B cell (primary cell): ENCODE measurements around the gene SARM1. TPM values are rescaled to one million over a fixed set of nuclear protein-coding genes. Genes with fewer than 3 reads are reported as not detected.

ENCODE experiments used
- ATAC-seq: fragments of 200-7000 bp; cut with Tn5 transposase; one replicate; pipeline ENCODE4 v1.10.0; 2021; ENCODE audit warnings: low read depth, mild to moderate bottlenecking, moderate number of reproducible peaks, moderate library complexity
- CTCF ChIA-PET: fragments of 350-600 bp; sonication (Branson Sonifier 250); formaldehyde crosslinking; loops from one replicate; lab custom pipeline; 2021; ENCODE audit warnings: antibody characterized with exemption, inconsistent platforms; lab: Charles Lee
- POLR2A ChIA-PET: fragments of 350-600 bp; sonication (Branson Sonifier 250); formaldehyde crosslinking; loops from one replicate; lab custom pipeline; 2021; ENCODE audit warnings: antibody characterized with exemption; lab: Charles Lee
- DNase-seq: peaks from one replicate; pipeline ENCODE4 v3.0.0; 2013
- H2AFZ ChIP-seq: 2 replicates; pipeline ENCODE4 v1.6.1; 2012; ENCODE audit warnings: mild to moderate bottlenecking, low read depth, low read length; ENCODE audit not compliant: insufficient read depth, poor library complexity, severe bottlenecking
- H3K27ac ChIP-seq, 2 donors: 1 replicate in 1 of 2; 2 replicates in 1 of 2; pipeline ENCODE4 v1.5.1; 2012 to 2013; ENCODE audit warnings: low read length in 2 of 2, mild to moderate bottlenecking in 2 of 2, moderate library complexity in 1 of 2
- H3K27me3 ChIP-seq, 4 experiments: fragments of 200-600 bp in 1 of 4; sonication (generic) in 1 of 4; replicated peaks in 1 of 4; 1 replicate in 2 of 4; 2 replicates in 2 of 4; pipeline versions ENCODE4 v1.6.1 to v1.7.0; 2013 to 2016; ENCODE audit warnings: low read length in 3 of 4, mild to moderate bottlenecking in 2 of 4, mixed read lengths in 1 of 4, moderate library complexity in 1 of 4; ENCODE audit not compliant: insufficient read depth in 4 of 4, control insufficient read depth in 3 of 4; ENCODE audit errors: control extremely low read depth in 1 of 4
- H3K36me3 ChIP-seq, 2 experiments: replicated peaks in 1 of 2; 1 replicate in 1 of 2; 2 replicates in 1 of 2; pipeline versions ENCODE4 v1.6.1 to v1.7.1; 2013; ENCODE audit warnings: low read length in 1 of 2; ENCODE audit not compliant: insufficient read depth in 2 of 2, control insufficient read depth in 1 of 2; ENCODE audit errors: control extremely low read depth in 1 of 2, extremely low read depth in 1 of 2
- H3K4me1 ChIP-seq, 2 donors: fragments of 200-600 bp in 1 of 2; sonication (generic) in 1 of 2; 1 replicate in 1 of 2; 2 replicates in 1 of 2; pipeline versions ENCODE4 v1.5.1 to v1.6.1; 2013 to 2017; ENCODE audit warnings: low read length in 2 of 2; ENCODE audit not compliant: control insufficient read depth in 2 of 2, insufficient read depth in 2 of 2
- H3K4me2 ChIP-seq: replicated peaks from 2 replicates; pipeline ENCODE3; 2012; ENCODE audit warnings: mild to moderate bottlenecking, low read depth, low read length; ENCODE audit not compliant: poor library complexity, severe bottlenecking
- H3K4me3 ChIP-seq, 5 experiments: fragments of 200-600 bp in 1 of 5; sonication (generic) in 1 of 5; 1 replicate in 3 of 5; 2 replicates in 2 of 5; pipeline versions ENCODE4 v1.5.1 to v1.7.0; 2011 to 2016; ENCODE audit warnings: low read length in 4 of 5, mild to moderate bottlenecking in 4 of 5, low read depth in 2 of 5, control low read depth in 1 of 5, moderate library complexity in 1 of 5; ENCODE audit not compliant: insufficient read depth in 1 of 5; ENCODE audit errors: control extremely low read depth in 1 of 5, extremely low read depth in 1 of 5
- H3K79me2 ChIP-seq: fragments of 200-600 bp; sonication (generic); one replicate; pipeline ENCODE4 v1.6.0; 2016; ENCODE audit warnings: low read length; ENCODE audit not compliant: control insufficient read depth, insufficient read depth
- H3K9ac ChIP-seq: fragments of 200-600 bp; sonication (generic); 2 replicates; pipeline ENCODE4 v1.6.1; 2017; ENCODE audit warnings: mild to moderate bottlenecking, low read length, moderate library complexity
- H3K9me3 ChIP-seq, 3 donors: one replicate each; pipeline versions ENCODE4 v1.6.1 to v1.7.1; 2013; ENCODE audit warnings: low read length in 2 of 3; ENCODE audit not compliant: control insufficient read depth in 2 of 3, insufficient read depth in 1 of 3; ENCODE audit errors: control extremely low read depth in 1 of 3
- H4K20me1 ChIP-seq: 2 replicates; pipeline ENCODE4 v1.6.0; 2012; ENCODE audit warnings: mild to moderate bottlenecking, low read length; ENCODE audit not compliant: insufficient read depth, control insufficient read depth, poor library complexity, severe bottlenecking
- H3K27ac Mint-ChIP-seq: one replicate; pipeline ENCODE4 v1.8.0; 2021; ENCODE audit warnings: mixed read lengths
- H3K27me3 Mint-ChIP-seq: one replicate; pipeline ENCODE4 v1.8.0; 2021; ENCODE audit warnings: mixed read lengths
- H3K4me1 Mint-ChIP-seq: one replicate; pipeline ENCODE4 v1.8.0; 2021; ENCODE audit warnings: mixed read lengths
- H3K4me3 Mint-ChIP-seq: one replicate; pipeline ENCODE4 v1.8.0; 2021; ENCODE audit warnings: mixed read lengths
- H3K9me3 Mint-ChIP-seq: one replicate; pipeline ENCODE4 v1.8.0; 2022; ENCODE audit warnings: mixed read lengths; ENCODE audit not compliant: insufficient read depth
- EZH2 ChIP-seq: IDR thresholded peaks from 2 replicates; pipeline ENCODE4 v1.6.1; 2012; ENCODE audit warnings: borderline replicate concordance, low read depth, mild to moderate bottlenecking, moderate library complexity, low read length; ENCODE audit not compliant: insufficient read depth, poor library complexity, severe bottlenecking
- WGBS: methylation state at CpG from one replicate; pipeline ENCODE4 v1.1.5; 2013; ENCODE audit warnings: missing lambda C conversion rate; ENCODE audit not compliant: insufficient coverage; 5-methylcytosine and 5-hydroxymethylcytosine counted together
- intact Hi-C: fragments of 100-400 bp; cut with micrococcal nuclease; formaldehyde crosslinking; loops from one replicate; pipeline ENCODE4 v1.10.0; 2022
- polyA plus RNA-seq: library from polyadenylated mRNA; depleted of rRNA; stranded (reverse); fragments of >200 nt; gene quantifications from 2 replicates; pipeline ENCODE4 v1.2.3, GENCODE V29; 2012
- total RNA-seq, 2 donors: library from RNA; stranded (reverse); fragments of 120-200 nt in 1 of 2; gene quantifications; 1 replicate in 1 of 2; 2 replicates in 1 of 2; pipeline versions ENCODE4 v1.2.3 to v1.2.4, GENCODE V29; 2013 to 2022
- TF ChIP-seq, protein P1 (sequence below): fragments of 200-600 bp; IDR thresholded peaks from one replicate; pipeline ENCODE4 v1.8.0; 2022; ENCODE audit warnings: antibody characterized with exemption, mild to moderate bottlenecking

SARM1 gene
- total and polyA plus RNA-seq, 2 donors (not counting 1 experiment from before 2014, with no cell fraction given): 22.5 to 32.8 TPM

- 86% methylated on average over 10 of the region's 10 CpGs for WGBS
- DNase-seq: no peak
- Histone ChIP-seq H4K20me1 (peaks cover 3% of the 10 kb centered on the region), H3K27ac (no peak overlapping the region), H3K4me3 (no peak overlapping the region), H3K4me2 (no peak overlapping the region), H2AFZ (no peak overlapping the region), H3K27me3 (no peaks in the 10 kb centered on the region), H3K79me2 (peaks cover 21% of the 10 kb centered on the region), H3K9ac (no peak overlapping the region), H3K9me3 (no peaks in the 10 kb centered on the region), H3K4me1 (no peaks in the 10 kb centered on the region), H3K36me3 (peaks cover 0 to 78% of the 10 kb centered on the region in 2 experiments)
- Mint-ChIP-seq H3K9me3 (no peaks in the 10 kb centered on the region), H3K4me3 (no peak overlapping the region), H3K27me3 (no peaks in the 10 kb centered on the region), H3K27ac (no peak overlapping the region), H3K4me1 (peaks cover 2% of the 10 kb centered on the region)
- intact Hi-C loops: no loop called here
- ChIA-PET CTCF (no interaction called here), POLR2A (no interaction called here)
- TF ChIP-seq EZH2: no peak
- TF ChIP-seq, protein P1, sequence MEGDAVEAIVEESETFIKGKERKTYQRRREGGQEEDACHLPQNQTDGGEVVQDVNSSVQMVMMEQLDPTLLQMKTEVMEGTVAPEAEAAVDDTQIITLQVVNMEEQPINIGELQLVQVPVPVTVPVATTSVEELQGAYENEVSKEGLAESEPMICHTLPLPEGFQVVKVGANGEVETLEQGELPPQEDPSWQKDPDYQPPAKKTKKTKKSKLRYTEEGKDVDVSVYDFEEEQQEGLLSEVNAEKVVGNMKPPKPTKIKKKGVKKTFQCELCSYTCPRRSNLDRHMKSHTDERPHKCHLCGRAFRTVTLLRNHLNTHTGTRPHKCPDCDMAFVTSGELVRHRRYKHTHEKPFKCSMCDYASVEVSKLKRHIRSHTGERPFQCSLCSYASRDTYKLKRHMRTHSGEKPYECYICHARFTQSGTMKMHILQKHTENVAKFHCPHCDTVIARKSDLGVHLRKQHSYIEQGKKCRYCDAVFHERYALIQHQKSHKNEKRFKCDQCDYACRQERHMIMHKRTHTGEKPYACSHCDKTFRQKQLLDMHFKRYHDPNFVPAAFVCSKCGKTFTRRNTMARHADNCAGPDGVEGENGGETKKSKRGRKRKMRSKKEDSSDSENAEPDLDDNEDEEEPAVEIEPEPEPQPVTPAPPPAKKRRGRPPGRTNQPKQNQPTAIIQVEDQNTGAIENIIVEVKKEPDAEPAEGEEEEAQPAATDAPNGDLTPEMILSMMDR: no peak
- ATAC-seq: no peak
These were observed 28.0 kb upstream of the SARM1 start for GRCh38 chr17:28343491-28343932.

- Mint-ChIP-seq H3K4me3 (no peak overlapping the region), H3K27ac (no peak overlapping the region), H3K27me3 (no peaks in the 10 kb centered on the region), H3K9me3 (no peaks in the 10 kb centered on the region), H3K4me1 (peaks cover 2% of the 10 kb centered on the region)
- H3K9me3 ChIP-seq: no peaks in the 10 kb centered on the region
- H3K9ac ChIP-seq: no peak overlapping the region
- POLR2A ChIA-PET: no interaction called here
- no peak overlapping the region for H3K27ac ChIP-seq
- no peaks in the 10 kb centered on the region for H3K4me1 ChIP-seq
- WGBS: 95% methylated on average over 9 of the region's 9 CpGs
- CTCF ChIA-PET: no interaction called here
- H3K79me2 ChIP-seq: peaks cover 16% of the 10 kb centered on the region
- no peak overlapping the region for H3K4me3 ChIP-seq
- DNase-seq (no peak), ATAC-seq (no peak)
- intact Hi-C loops: no loop called here
- H3K36me3 ChIP-seq: peaks cover 0 to 83% of the 10 kb centered on the region in 2 experiments
- TF ChIP-seq, protein P1: no peak
- no peak for TF ChIP-seq EZH2
- no peaks in the 10 kb centered on the region for H4K20me1 ChIP-seq
- H2AFZ ChIP-seq: no peak overlapping the region
- H3K4me2 ChIP-seq: no peak overlapping the region
- no peaks in the 10 kb centered on the region for H3K27me3 ChIP-seq
These were observed 27.5 kb upstream of the SARM1 start for GRCh38 chr17:28344011-28344410.
